ENCODE measurements around the gene SPACA9. TPM values are rescaled to one million over a fixed set of nuclear protein-coding genes. Genes with fewer than 3 reads are reported as not detected.

The SPACA9 gene
- total RNA-seq, 1 donor = 3.6 TPM

GRCh38 chr9:132877824-132878694 is 639 bp upstream of the SPACA9 start, which contains the start of gene AK8:
AK8 (minus strand) TSS chr9:132878284; CDS start chr9:132878255, 29 bp downstream.
- peaks cover 6% of the 10 kb centered on the region for H3K4me1 ChIP-seq (ENCODE audit: insufficient read depth, low read length)
- TF ChIP-seq CTCF (IDR thresholded peaks at IDR 0.05; ENCODE audit: extremely low read depth, low read depth, low read length) = no peak
- H2AFZ ChIP-seq (ENCODE audit: low read length) = peak within 1 kb of the TSS; percentile 95
- no peaks in the 10 kb centered on the region for H3K79me2 ChIP-seq (ENCODE audit: insufficient read depth, low read length)
- peak within 1 kb of the TSS; percentile 93 for H3K4me2 ChIP-seq (ENCODE audit: insufficient read depth, low read length)
- H3K4me3 ChIP-seq (ENCODE audit: insufficient read depth, low read length) = peak within 1 kb of the TSS; percentile 99
- H3K36me3 ChIP-seq (ENCODE audit: insufficient read depth, low read length) = no peaks in the 10 kb centered on the region
- H3K27ac ChIP-seq (ENCODE audit: low read depth, low read length) = peak within 1 kb of the TSS; percentile 84
- DNase-seq (ENCODE audit: insufficient read length, low spot score, missing footprints) = peak; percentile 99
- H3K27me3 ChIP-seq (ENCODE audit: insufficient read depth, low read length) = no peaks in the 10 kb centered on the region
- no peaks in the 10 kb centered on the region for H3K9me3 ChIP-seq (ENCODE audit: low read depth, low read length)
- H4K20me1 ChIP-seq (ENCODE audit: insufficient read depth, low read length) = no peaks in the 10 kb centered on the region

GRCh38 chr9:132879457-132880323 is 992 bp downstream of the SPACA9 start:
- Histone ChIP-seq H3K27me3 (ENCODE audit: insufficient read depth, low read length) (no peaks in the 10 kb centered on the region), H4K20me1 (ENCODE audit: insufficient read depth, low read length) (no peaks in the 10 kb centered on the region), H3K9me3 (ENCODE audit: low read depth, low read length) (no peaks in the 10 kb centered on the region), H3K4me3 (ENCODE audit: insufficient read depth, low read length) (peak overlapping the region; percentile 99), H3K79me2 (ENCODE audit: insufficient read depth, low read length) (no peaks in the 10 kb centered on the region), H3K36me3 (ENCODE audit: insufficient read depth, low read length) (no peaks in the 10 kb centered on the region), H2AFZ (ENCODE audit: low read length) (peak overlapping the region; percentile 95), H3K4me2 (ENCODE audit: insufficient read depth, low read length) (peak overlapping the region; percentile 93), H3K27ac (ENCODE audit: low read depth, low read length) (no peak overlapping the region), H3K4me1 (ENCODE audit: insufficient read depth, low read length) (peaks cover 6% of the 10 kb centered on the region)
- peak; percentile 53 for DNase-seq (ENCODE audit: insufficient read length, low spot score, missing footprints)
- no peak for TF ChIP-seq CTCF (IDR thresholded peaks at IDR 0.05; ENCODE audit: extremely low read depth, low read depth, low read length)

GRCh38 chr9:132880324-132880661 is 1.6 kb downstream of the SPACA9 start:
- no peak overlapping the region for H3K27ac ChIP-seq (ENCODE audit: low read depth, low read length)
- H3K36me3 ChIP-seq (ENCODE audit: insufficient read depth, low read length) = no peaks in the 10 kb centered on the region

More at GRCh38 chr9:132880324-132880661, 1.6 kb downstream of the SPACA9 start:
- Histone ChIP-seq H2AFZ (ENCODE audit: low read length) (no peak overlapping the region), H3K4me2 (ENCODE audit: insufficient read depth, low read length) (no peak overlapping the region), H3K4me1 (ENCODE audit: insufficient read depth, low read length) (peaks cover 6% of the 10 kb centered on the region), H3K4me3 (ENCODE audit: insufficient read depth, low read length) (no peak overlapping the region), H3K27me3 (ENCODE audit: insufficient read depth, low read length) (no peaks in the 10 kb centered on the region), H4K20me1 (ENCODE audit: insufficient read depth, low read length) (no peaks in the 10 kb centered on the region), H3K9me3 (ENCODE audit: low read depth, low read length) (no peaks in the 10 kb centered on the region), H3K79me2 (ENCODE audit: insufficient read depth, low read length) (no peaks in the 10 kb centered on the region)
- no peak for TF ChIP-seq CTCF (IDR thresholded peaks at IDR 0.05; ENCODE audit: extremely low read depth, low read depth, low read length)
- peak; percentile 57 for DNase-seq (ENCODE audit: insufficient read length, low spot score, missing footprints)

Measured in osteoblast (primary cell).